AG04450 (cell line): Measurements from ENCODE around the gene LSS. TPM values are rescaled to one million over a fixed set of nuclear protein-coding genes. Genes with fewer than 3 reads are reported as not detected.

Experiments
- CTCF ChIA-PET: fragments of 300-600, 350-600 bp; formaldehyde crosslinking; extraction: SDS; loops from one replicate; lab custom pipeline; 2022; ENCODE audit warnings: antibody characterized with exemption, inconsistent platforms; lab: Charles Lee
- POLR2A ChIA-PET: fragments of 350-600 bp; formaldehyde crosslinking; extraction: SDS; loops from one replicate; lab custom pipeline; 2021; ENCODE audit warnings: antibody characterized with exemption, inconsistent platforms; lab: Yijun Ruan, JAX
- DNase-seq: peaks from one replicate; pipeline ENCODE4 v3.0.0-alpha.2; 2011; ENCODE audit warnings: low read depth, low spot score
- H3K27ac ChIP-seq: one replicate; pipeline ENCODE4 v1.5.1; 2012; ENCODE audit warnings: low read depth, low read length, control low read depth
- H3K27me3 ChIP-seq: one replicate; pipeline ENCODE4 v1.6.0; 2012; ENCODE audit warnings: low read length; ENCODE audit not compliant: control insufficient read depth, insufficient read depth
- H3K4me3 ChIP-seq: 2 replicates; pipeline ENCODE4 v1.5.1; 2011; ENCODE audit warnings: mild to moderate bottlenecking, low read depth, low read length, control low read depth
- H3K9me3 ChIP-seq: 2 replicates; pipeline ENCODE4 v1.5.1; 2012; ENCODE audit warnings: low read length; ENCODE audit not compliant: control insufficient read depth, insufficient read depth
- polyA plus RNA-seq: library from polyadenylated mRNA; depleted of rRNA; stranded (reverse); fragments of >200 nt; gene quantifications from 2 replicates; pipeline ENCODE4 v1.2.3, GENCODE V29; 2011
- TF ChIP-seq, protein P1 (sequence below): IDR thresholded peaks from 2 replicates; pipeline ENCODE4 v1.5.1; 2011; ENCODE audit warnings: low read depth, low read length, control low read depth, inconsistent platforms

The LSS gene
- polyA plus RNA-seq, 1 experiment, result 49.0 TPM

DNA sequence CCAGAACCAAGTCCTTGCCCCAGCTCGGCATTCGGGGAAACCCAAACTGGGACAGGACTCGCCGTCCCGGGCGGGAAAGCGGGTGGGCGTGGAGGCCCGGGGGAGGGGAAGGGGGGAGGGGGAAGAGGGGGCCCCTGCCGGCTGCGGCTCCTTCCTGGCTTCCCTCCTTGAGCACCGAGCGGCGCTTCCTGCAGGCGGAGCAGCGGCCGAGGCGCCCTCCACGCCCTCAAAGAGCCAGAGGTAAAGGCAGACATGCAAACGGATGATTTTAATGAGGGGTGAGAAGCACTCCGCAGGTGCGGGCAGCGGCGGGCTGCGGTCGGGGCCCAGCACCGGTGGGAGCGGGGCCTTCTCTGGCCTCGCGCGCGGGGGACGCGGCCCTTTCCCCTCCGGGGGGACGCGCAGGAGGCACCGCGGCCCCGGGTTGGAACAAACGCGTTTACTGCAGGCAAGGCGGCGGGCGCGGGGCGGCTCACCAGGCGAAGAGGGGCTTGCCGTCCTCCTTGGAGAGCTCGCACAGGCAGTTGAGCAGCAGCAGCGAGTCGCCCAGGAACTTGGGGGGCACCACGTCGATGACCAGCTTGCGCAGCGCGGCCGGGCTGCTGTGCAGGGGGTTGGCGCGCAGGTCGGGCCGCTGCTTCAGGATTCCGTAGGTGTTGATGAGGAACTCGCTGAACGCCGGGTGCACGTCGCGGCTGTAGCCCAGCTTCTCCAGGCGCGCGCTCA, 67.5 kb downstream of the LSS start:
- Histone ChIP-seq H3K9me3 (peaks cover 6% of the 10 kb centered on the region; the same call in 1 of the 2 replicates), H3K27me3 (peaks cover 21% of the 10 kb centered on the region), H3K27ac (no peak overlapping the region), H3K4me3 (no peak overlapping the region)
- TF ChIP-seq, protein P1, sequence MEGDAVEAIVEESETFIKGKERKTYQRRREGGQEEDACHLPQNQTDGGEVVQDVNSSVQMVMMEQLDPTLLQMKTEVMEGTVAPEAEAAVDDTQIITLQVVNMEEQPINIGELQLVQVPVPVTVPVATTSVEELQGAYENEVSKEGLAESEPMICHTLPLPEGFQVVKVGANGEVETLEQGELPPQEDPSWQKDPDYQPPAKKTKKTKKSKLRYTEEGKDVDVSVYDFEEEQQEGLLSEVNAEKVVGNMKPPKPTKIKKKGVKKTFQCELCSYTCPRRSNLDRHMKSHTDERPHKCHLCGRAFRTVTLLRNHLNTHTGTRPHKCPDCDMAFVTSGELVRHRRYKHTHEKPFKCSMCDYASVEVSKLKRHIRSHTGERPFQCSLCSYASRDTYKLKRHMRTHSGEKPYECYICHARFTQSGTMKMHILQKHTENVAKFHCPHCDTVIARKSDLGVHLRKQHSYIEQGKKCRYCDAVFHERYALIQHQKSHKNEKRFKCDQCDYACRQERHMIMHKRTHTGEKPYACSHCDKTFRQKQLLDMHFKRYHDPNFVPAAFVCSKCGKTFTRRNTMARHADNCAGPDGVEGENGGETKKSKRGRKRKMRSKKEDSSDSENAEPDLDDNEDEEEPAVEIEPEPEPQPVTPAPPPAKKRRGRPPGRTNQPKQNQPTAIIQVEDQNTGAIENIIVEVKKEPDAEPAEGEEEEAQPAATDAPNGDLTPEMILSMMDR, result no peak
- DNase-seq, result no peak
- ChIA-PET CTCF (interaction anchor here (1.2 kb wide), 1 partner anchor 7 kb away, joined by 4 read pairs; no protein-coding TSS in a partner anchor), POLR2A (no interaction called here)

DNA sequence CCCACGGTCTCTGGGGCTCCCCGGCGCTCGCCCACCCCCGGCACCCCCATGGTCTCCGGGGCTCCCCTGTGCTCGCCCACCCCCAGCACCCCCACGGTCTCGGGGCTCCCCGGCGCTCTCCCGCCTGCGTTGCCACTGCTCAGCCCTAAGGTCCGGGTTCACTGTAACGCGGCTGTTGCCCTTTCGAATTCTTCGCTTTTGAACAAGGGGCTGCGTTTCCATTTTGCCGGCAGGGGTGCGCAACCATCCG, 68.0 kb downstream of the LSS start:
- TF ChIP-seq, protein P1, result no peak
- Histone ChIP-seq H3K27ac (no peak overlapping the region), H3K27me3 (peaks cover 21% of the 10 kb centered on the region), H3K9me3 (peaks cover 6% of the 10 kb centered on the region; the same call in 1 of the 2 replicates), H3K4me3 (no peak overlapping the region)
- CTCF ChIA-PET, result interaction anchor here (0.7 kb wide), 1 partner anchor 17 kb away, joined by 4 read pairs; no protein-coding TSS in a partner anchor
- DNase-seq, result no peak
- POLR2A ChIA-PET, result no interaction called here

DNA sequence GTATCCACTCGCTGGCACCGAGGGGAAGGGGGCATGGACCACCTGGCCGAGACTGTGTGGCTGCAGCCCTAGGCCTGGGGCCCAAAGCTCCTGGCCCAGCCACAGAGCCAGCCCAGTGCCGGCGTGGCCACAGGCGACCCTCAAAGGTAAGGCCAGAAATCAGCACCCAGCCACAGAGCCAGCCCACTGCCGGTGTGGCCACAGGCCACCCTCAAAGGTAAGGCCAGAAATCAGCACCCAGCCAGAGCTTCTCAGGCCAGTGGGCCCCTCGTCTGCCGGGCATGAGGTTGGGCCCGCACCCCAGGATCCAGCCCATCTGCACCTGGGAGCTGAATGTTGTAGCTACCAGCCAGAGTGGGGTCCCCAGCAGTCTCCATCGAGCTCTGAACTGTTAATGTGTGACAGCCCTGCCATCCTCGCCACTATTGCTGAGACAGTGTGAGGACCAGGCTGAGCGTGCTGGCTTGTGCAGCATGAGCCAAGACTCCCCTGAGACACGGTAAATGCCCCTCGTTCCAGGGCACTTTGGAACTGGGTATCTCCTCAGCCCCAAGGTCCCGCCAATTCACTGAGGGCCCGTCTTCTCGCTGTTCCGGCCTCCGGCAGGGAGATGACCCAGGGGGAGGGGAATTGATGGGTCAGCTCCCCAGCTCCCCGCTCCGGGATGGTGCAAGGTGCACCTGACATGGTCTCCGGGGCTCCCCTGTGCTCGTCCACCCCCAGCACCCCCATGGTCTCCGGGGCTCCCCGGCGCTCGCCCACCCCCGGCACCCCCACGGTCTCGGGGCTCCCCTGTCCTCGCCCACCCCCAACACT, 68.5 kb downstream of the LSS start:
- H3K4me3 ChIP-seq, result no peak overlapping the region
- DNase-seq, result no peak
- peaks cover 6% of the 10 kb centered on the region; the same call in 1 of the 2 replicates for H3K9me3 ChIP-seq
- POLR2A ChIA-PET, result no interaction called here
- TF ChIP-seq, protein P1, result no peak
- no peak overlapping the region for H3K27ac ChIP-seq
- CTCF ChIA-PET, result interaction anchor here (0.7 kb wide), 1 partner anchor 17 kb away, joined by 4 read pairs; no protein-coding TSS in a partner anchor
- H3K27me3 ChIP-seq, result peaks cover 21% of the 10 kb centered on the region

DNA sequence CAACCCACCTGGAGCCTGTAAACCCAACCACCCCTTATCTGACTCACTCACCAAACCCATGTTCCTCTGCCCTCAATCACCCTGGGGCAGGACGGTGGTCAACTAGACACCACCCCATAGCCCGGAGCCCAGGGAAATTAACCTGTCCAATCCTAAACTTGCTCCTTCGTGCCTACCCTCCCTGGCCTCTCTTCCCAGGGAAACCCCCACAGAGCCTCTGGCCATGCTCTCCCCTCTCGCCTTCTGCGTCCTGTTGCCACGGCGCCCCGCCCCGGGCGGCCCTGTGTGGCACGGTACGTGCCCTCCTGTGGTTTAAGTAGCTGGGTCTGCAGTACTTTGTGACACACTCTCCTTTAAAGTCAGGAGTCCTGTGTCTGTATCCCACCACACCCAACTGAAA, 69.2 kb downstream of the LSS start:
- peaks cover 18% of the 10 kb centered on the region for H3K27me3 ChIP-seq
- TF ChIP-seq, protein P1, result no peak
- no peak overlapping the region for H3K27ac ChIP-seq
- H3K9me3 ChIP-seq, result peaks cover 6% of the 10 kb centered on the region; the same call in 1 of the 2 replicates
- H3K4me3 ChIP-seq, result no peak overlapping the region
- no peak for DNase-seq
- POLR2A ChIA-PET, result no interaction called here
- CTCF ChIA-PET, result interaction anchor here (1.1 kb wide), 1 partner anchor 16 kb away, joined by 3 read pairs; no protein-coding TSS in a partner anchor
